Measurements from ENCODE around the gene NELFB. TPM values are rescaled to one million over a fixed set of nuclear protein-coding genes. Genes with fewer than 3 reads are reported as not detected.

Gene NELFB
- total and polyA plus RNA-seq, 9 of the 15 experiments (the other 6 are each of a cell fraction or from before 2014, with no cell fraction given) = 0.24 to 84.0 (median 29.7) TPM

DNA sequence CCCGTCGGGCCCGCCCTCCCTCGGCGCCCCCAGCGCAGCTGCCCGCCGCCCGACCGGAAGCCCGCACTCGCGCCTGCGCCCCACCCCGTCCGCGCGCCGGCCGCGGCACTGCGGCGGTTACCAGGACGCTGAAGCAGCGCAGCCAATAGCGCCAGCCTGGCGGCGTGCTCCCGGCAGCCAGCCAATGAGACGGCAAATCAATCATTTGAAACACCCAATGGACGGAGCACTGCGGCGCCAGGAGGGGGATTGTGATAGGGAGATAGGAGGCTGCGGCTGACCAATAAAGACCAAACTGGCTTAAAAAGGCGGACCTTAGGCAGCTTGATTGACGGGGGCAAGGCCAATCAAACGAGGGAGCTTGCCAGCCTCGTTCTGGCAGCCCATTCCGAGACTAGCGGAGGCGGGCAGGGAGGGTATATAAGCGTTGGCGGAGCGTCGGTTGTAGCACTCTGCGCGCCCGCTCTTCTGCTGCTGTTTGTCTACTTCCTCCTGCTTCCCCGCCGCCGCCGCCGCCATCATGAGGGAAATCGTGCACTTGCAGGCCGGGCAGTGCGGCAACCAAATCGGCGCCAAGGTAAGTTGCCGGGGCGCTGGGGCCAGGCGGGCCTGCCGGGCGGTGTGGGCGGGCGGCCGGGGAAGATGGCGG, 14.2 kb upstream of the NELFB start, which contains the start of gene TUBB4B (continued):
- TF ChIP-seq, protein P1, sequence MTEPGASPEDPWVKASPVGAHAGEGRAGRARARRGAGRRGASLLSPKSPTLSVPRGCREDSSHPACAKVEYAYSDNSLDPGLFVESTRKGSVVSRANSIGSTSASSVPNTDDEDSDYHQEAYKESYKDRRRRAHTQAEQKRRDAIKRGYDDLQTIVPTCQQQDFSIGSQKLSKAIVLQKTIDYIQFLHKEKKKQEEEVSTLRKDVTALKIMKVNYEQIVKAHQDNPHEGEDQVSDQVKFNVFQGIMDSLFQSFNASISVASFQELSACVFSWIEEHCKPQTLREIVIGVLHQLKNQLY (CRISPR knock-in tag; conservative IDR thresholded peaks at IDR 0.05) = 0 out of 4 replicates have a peak, but pooled peaks of 1 of the 2 experiments have one; percentile 78
- no peak for TF ChIP-seq CBX2 (IDR thresholded peaks at IDR 0.05; ENCODE audit: insufficient read depth, low read length, poor library complexity, severe bottlenecking)
- TF ChIP-seq MAFG (tag; conservative IDR thresholded peaks at IDR 0.05) = no peak
- TF ChIP-seq ZNF583 (CRISPR knock-in tag; IDR thresholded peaks at IDR 0.05) = no peak
- TF ChIP-seq NR3C1 (CRISPR knock-in tag; IDR thresholded peaks at IDR 0.05) = no peak
- TF ChIP-seq, protein P2, sequence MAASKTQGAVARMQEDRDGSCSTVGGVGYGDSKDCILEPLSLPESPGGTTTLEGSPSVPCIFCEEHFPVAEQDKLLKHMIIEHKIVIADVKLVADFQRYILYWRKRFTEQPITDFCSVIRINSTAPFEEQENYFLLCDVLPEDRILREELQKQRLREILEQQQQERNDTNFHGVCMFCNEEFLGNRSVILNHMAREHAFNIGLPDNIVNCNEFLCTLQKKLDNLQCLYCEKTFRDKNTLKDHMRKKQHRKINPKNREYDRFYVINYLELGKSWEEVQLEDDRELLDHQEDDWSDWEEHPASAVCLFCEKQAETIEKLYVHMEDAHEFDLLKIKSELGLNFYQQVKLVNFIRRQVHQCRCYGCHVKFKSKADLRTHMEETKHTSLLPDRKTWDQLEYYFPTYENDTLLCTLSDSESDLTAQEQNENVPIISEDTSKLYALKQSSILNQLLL (CRISPR knock-in tag; IDR thresholded peaks at IDR 0.05; ENCODE audit: borderline replicate concordance) = no peak
- TF ChIP-seq ZNF76 (CRISPR knock-in tag; IDR thresholded peaks at IDR 0.05; ENCODE audit: borderline replicate concordance) = no peak
- TF ChIP-seq, protein P3, sequence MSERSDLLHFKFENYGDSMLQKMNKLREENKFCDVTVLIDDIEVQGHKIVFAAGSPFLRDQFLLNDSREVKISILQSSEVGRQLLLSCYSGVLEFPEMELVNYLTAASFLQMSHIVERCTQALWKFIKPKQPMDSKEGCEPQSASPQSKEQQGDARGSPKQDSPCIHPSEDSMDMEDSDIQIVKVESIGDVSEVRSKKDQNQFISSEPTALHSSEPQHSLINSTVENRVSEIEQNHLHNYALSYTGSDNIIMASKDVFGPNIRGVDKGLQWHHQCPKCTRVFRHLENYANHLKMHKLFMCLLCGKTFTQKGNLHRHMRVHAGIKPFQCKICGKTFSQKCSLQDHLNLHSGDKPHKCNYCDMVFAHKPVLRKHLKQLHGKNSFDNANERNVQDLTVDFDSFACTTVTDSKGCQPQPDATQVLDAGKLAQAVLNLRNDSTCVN (CRISPR knock-in tag; IDR thresholded peaks at IDR 0.05) = peak; percentile 88
- no peak for TF ChIP-seq PYGO2 (tag; IDR thresholded peaks at IDR 0.05)
- no peak for TF ChIP-seq EWSR1 (IDR thresholded peaks at IDR 0.05; ENCODE audit: borderline replicate concordance, low read depth, partially characterized antibody)
- TF ChIP-seq BACH1 (tag; IDR thresholded peaks at IDR 0.05) = no peak
- no peak for TF ChIP-seq ZBTB8A (IDR thresholded peaks at IDR 0.05; ENCODE audit: partially characterized antibody)
- TF ChIP-seq ZNF408 (CRISPR knock-in tag; IDR thresholded peaks at IDR 0.05; ENCODE audit: low read depth) = no peak
- no peak for TF ChIP-seq CHAMP1 (IDR thresholded peaks at IDR 0.05)
- TF ChIP-seq E4F1 (CRISPR knock-in tag; IDR thresholded peaks at IDR 0.05; ENCODE audit: borderline replicate concordance) = no peak; the same call in 1 of the 2 replicates
- peak; percentile 100 for TF ChIP-seq POLR2B (IDR thresholded peaks at IDR 0.05; ENCODE audit: low read depth, partially characterized antibody)
- peak; percentile 79 for TF ChIP-seq ZNF511 (CRISPR knock-in tag; IDR thresholded peaks at IDR 0.05)
- peak; percentile 26; the same call in 1 of the 2 replicates for TF ChIP-seq ESRRA (IDR thresholded peaks at IDR 0.05; ENCODE audit: borderline replicate concordance, low read depth)
